Activated CD4-positive, alpha-beta memory T cell treated with anti-CD3 and anti-CD28 coated beads for 36 hours (primary cell): ENCODE data around the gene CLMN. TPM values are rescaled to one million over a fixed set of nuclear protein-coding genes. Genes with fewer than 3 reads are reported as not detected.

Experiments
- CTCF ChIA-PET: fragments of 350-600 bp; sonication (Branson Sonifier 250); formaldehyde crosslinking; loops from one replicate; lab custom pipeline; 2021; ENCODE audit warnings: antibody characterized with exemption, inconsistent platforms; lab: Charles Lee
- POLR2A ChIA-PET: fragments of 350-600 bp; sonication (Branson Sonifier 250); formaldehyde crosslinking; loops from one replicate; lab custom pipeline; 2021; ENCODE audit warnings: antibody characterized with exemption; lab: Charles Lee
- DNase-seq: peaks from one replicate; pipeline ENCODE4 v3.0.0-alpha.2; 2020
- H3K27ac Mint-ChIP-seq: one replicate; pipeline ENCODE4 v1.8.0; 2021; ENCODE audit warnings: mixed read lengths
- H3K27me3 Mint-ChIP-seq: one replicate; pipeline ENCODE4 v1.8.0; 2021; ENCODE audit warnings: mixed read lengths
- H3K36me3 Mint-ChIP-seq: one replicate; pipeline ENCODE4 v1.8.0; 2021; ENCODE audit warnings: mixed read lengths
- H3K4me1 Mint-ChIP-seq: one replicate; pipeline ENCODE4 v1.8.0; 2021; ENCODE audit warnings: low read depth, mixed read lengths
- H3K4me3 Mint-ChIP-seq: one replicate; pipeline ENCODE4 v1.8.0; 2021; ENCODE audit warnings: mild to moderate bottlenecking, mixed read lengths
- H3K9me3 Mint-ChIP-seq: one replicate; pipeline ENCODE4 v1.8.0; 2021; ENCODE audit warnings: mixed read lengths
- intact Hi-C: fragments of 100-400 bp; cut with micrococcal nuclease; formaldehyde crosslinking; loops from one replicate; pipeline ENCODE4 v1.15.1; 2023
- total RNA-seq, 2 experiments: library from RNA; stranded (reverse); gene quantifications; one replicate each; pipeline ENCODE4 v1.2.3, GENCODE V29; 2021

CLMN gene
- total RNA-seq, 2 experiments from 2014 or later, result 0.92 to 0.97 TPM

DNA sequence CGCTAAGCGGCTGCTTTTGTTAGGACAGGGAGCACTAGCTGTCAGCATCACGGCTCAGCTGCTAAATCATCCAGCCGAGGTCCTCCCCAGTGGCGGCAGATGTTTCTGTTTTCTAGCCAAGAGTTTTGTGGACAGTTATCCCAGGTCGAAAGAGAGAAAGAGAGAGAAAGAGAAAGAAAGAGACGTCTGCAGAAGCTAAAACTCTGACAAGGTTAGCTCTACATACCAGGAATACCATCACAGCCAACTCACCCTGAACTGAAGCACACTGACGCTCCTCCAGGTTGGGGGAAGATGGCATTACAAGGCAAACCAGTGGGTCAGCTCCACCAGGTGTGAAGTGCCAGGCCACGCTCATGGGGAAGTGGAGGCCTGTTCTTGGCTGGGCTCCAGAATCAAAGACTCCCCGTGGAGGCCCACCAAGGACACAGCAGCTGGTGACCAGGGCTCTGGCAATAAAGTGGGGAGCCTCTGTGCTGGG, 97.5 kb downstream of the CLMN start:
- H3K36me3 Mint-ChIP-seq, result no peaks in the 10 kb centered on the region
- no peaks in the 10 kb centered on the region for H3K9me3 Mint-ChIP-seq
- H3K27me3 Mint-ChIP-seq, result peaks cover 1% of the 10 kb centered on the region
- DNase-seq, result no peak
- intact Hi-C loops, result no loop called here
- H3K4me3 Mint-ChIP-seq, result no peak overlapping the region
- CTCF ChIA-PET, result no interaction called here
- POLR2A ChIA-PET, result no interaction called here
- no peaks in the 10 kb centered on the region for H3K4me1 Mint-ChIP-seq
- no peak overlapping the region for H3K27ac Mint-ChIP-seq

- intact Hi-C loops, result no loop called here
- POLR2A ChIA-PET, result no interaction called here
- Mint-ChIP-seq H3K36me3 (no peaks in the 10 kb centered on the region), H3K27me3 (peaks cover 1% of the 10 kb centered on the region), H3K4me1 (no peaks in the 10 kb centered on the region), H3K27ac (no peak overlapping the region), H3K4me3 (no peak overlapping the region), H3K9me3 (no peaks in the 10 kb centered on the region)
- CTCF ChIA-PET, result no interaction called here
- no peak for DNase-seq
Observed at GRCh38 chr14:95221531-95221930, 98.2 kb downstream of the CLMN start.

- POLR2A ChIA-PET, result no interaction called here
- Mint-ChIP-seq H3K36me3 (no peaks in the 10 kb centered on the region), H3K4me3 (no peak overlapping the region), H3K27ac (no peak overlapping the region), H3K9me3 (no peaks in the 10 kb centered on the region), H3K4me1 (no peaks in the 10 kb centered on the region), H3K27me3 (peaks cover 6% of the 10 kb centered on the region)
- intact Hi-C loops, result no loop called here
- DNase-seq, result no peak
- CTCF ChIA-PET, result no interaction called here
Observed at GRCh38 chr14:95220663-95221231, 99.0 kb downstream of the CLMN start.

DNA sequence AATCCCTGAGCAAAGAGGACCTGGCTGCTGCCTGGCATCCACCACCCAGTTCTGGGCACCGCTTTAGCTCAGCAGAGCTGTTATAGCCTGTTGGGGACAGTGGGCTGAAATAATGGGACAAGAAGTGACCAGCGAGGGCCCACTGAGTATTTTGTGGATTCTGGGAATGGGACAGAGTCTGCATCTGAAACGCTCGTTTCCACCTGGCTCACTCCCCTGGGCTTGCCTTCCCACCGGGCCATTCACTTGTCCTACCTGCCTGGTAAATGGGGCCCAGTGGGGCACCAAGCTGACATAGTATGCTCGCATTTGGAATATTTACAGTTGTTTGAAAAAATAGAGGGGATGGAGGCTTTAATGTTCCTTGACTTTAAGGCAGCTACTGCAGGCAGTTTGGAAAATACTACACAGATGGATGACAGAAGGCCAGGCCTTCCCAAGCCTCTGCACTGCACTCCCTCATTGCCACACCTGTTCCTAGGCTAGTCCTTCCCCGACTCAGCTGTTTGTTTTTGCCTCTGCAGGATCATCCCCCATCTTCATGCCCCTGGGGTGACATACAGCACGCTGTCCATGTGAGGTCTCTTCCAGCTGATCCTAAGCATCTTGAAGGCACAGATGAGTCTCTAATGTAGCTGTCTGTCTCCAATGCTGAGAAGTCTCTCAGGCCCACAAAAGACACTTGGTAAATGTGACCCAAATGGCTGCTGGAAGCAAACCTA, 101.1 kb downstream of the CLMN start:
- intact Hi-C loops, result no loop called here
- DNase-seq, result no peak
- Mint-ChIP-seq H3K9me3 (no peaks in the 10 kb centered on the region), H3K27ac (no peak overlapping the region), H3K4me3 (no peak overlapping the region), H3K36me3 (no peaks in the 10 kb centered on the region), H3K4me1 (no peaks in the 10 kb centered on the region), H3K27me3 (peaks cover 6% of the 10 kb centered on the region)
- POLR2A ChIA-PET, result no interaction called here
- CTCF ChIA-PET, result no interaction called here

GRCh38 chr14:95218006-95218405, 101.7 kb downstream of the CLMN start:
- H3K27me3 Mint-ChIP-seq, result peaks cover 6% of the 10 kb centered on the region
- intact Hi-C loops, result no loop called here
- DNase-seq, result no peak
- no peak overlapping the region for H3K4me3 Mint-ChIP-seq
- ChIA-PET CTCF (no interaction called here), POLR2A (no interaction called here)
- H3K27ac Mint-ChIP-seq, result no peak overlapping the region
- H3K36me3 Mint-ChIP-seq, result no peaks in the 10 kb centered on the region
- H3K4me1 Mint-ChIP-seq, result no peaks in the 10 kb centered on the region
- no peaks in the 10 kb centered on the region for H3K9me3 Mint-ChIP-seq

- ChIA-PET CTCF (no interaction called here), POLR2A (no interaction called here)
- no peak for DNase-seq
- H3K4me1 Mint-ChIP-seq, result no peaks in the 10 kb centered on the region
- H3K9me3 Mint-ChIP-seq, result no peaks in the 10 kb centered on the region
- H3K36me3 Mint-ChIP-seq, result no peaks in the 10 kb centered on the region
- no peak overlapping the region for H3K4me3 Mint-ChIP-seq
- no peak overlapping the region for H3K27ac Mint-ChIP-seq
- intact Hi-C loops, result no loop called here
- H3K27me3 Mint-ChIP-seq, result peaks cover 6% of the 10 kb centered on the region
Observed at GRCh38 chr14:95217391-95217900, 102.3 kb downstream of the CLMN start.

GRCh38 chr14:95216008-95216407, 103.7 kb downstream of the CLMN start:
- POLR2A ChIA-PET, result no interaction called here

DNA sequence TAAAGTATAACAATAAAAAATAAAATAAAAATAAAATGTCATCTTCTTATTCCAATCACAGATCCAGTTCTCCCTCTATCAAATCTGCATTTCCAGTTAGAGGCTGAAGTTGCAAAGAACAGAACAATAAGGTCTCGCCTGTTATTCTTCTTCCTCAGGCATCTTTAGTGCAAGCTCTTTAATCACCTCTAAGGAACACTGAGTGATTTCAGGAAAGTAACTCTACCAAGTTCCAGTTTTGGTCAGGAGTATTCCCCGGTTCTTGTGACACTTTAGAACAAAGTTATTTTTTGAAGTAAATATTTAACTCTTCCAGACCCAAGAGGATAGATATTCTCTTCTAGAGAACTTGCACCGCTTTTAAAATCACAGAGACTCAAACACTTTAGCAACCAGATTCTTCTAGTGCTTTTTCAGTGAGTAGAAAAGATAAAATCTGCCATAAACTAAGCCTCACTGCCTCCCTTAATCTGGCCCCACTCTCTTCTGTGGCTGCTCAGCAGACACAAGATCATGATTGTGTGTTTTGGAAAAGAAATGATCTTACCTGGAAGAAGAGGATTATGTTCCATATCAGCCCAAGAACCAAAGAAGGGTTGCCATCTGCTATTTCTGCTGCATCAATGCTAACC, 104.5 kb downstream of the CLMN start:
- ChIA-PET CTCF (no interaction called here), POLR2A (no interaction called here)
- no peaks in the 10 kb centered on the region for H3K4me1 Mint-ChIP-seq
- peaks cover 5% of the 10 kb centered on the region for H3K27me3 Mint-ChIP-seq
- no peak overlapping the region for H3K27ac Mint-ChIP-seq
- no peaks in the 10 kb centered on the region for H3K36me3 Mint-ChIP-seq
- no peaks in the 10 kb centered on the region for H3K9me3 Mint-ChIP-seq
- no peak overlapping the region for H3K4me3 Mint-ChIP-seq
- no peak for DNase-seq
- intact Hi-C loops, result no loop called here

More at GRCh38 chr14:95216008-95216407, 103.7 kb downstream of the CLMN start:
- Mint-ChIP-seq H3K36me3 (no peaks in the 10 kb centered on the region), H3K4me1 (no peaks in the 10 kb centered on the region), H3K27me3 (peaks cover 6% of the 10 kb centered on the region), H3K27ac (no peak overlapping the region), H3K9me3 (no peaks in the 10 kb centered on the region), H3K4me3 (no peak overlapping the region)
- intact Hi-C loops, result no loop called here
- CTCF ChIA-PET, result no interaction called here
- DNase-seq, result no peak

- ChIA-PET CTCF (no interaction called here), POLR2A (no interaction called here)
- H3K36me3 Mint-ChIP-seq, result no peaks in the 10 kb centered on the region
- no peaks in the 10 kb centered on the region for H3K4me1 Mint-ChIP-seq
- H3K27ac Mint-ChIP-seq, result no peak overlapping the region
- no peaks in the 10 kb centered on the region for H3K9me3 Mint-ChIP-seq
- H3K27me3 Mint-ChIP-seq, result peaks cover 5% of the 10 kb centered on the region
- intact Hi-C loops, result no loop called here
- no peak for DNase-seq
- H3K4me3 Mint-ChIP-seq, result no peak overlapping the region
Observed at GRCh38 chr14:95213774-95214173, 105.9 kb downstream of the CLMN start.

- no peaks in the 10 kb centered on the region for H3K36me3 Mint-ChIP-seq
- H3K9me3 Mint-ChIP-seq, result no peaks in the 10 kb centered on the region
- peaks cover 5% of the 10 kb centered on the region for H3K27me3 Mint-ChIP-seq
- intact Hi-C loops, result no loop called here
- H3K4me1 Mint-ChIP-seq, result no peaks in the 10 kb centered on the region
- POLR2A ChIA-PET, result no interaction called here
- H3K27ac Mint-ChIP-seq, result no peak overlapping the region
- no peak for DNase-seq
- no peak overlapping the region for H3K4me3 Mint-ChIP-seq
- CTCF ChIA-PET, result no interaction called here
Observed at GRCh38 chr14:95211721-95212504, 107.8 kb downstream of the CLMN start.

DNA sequence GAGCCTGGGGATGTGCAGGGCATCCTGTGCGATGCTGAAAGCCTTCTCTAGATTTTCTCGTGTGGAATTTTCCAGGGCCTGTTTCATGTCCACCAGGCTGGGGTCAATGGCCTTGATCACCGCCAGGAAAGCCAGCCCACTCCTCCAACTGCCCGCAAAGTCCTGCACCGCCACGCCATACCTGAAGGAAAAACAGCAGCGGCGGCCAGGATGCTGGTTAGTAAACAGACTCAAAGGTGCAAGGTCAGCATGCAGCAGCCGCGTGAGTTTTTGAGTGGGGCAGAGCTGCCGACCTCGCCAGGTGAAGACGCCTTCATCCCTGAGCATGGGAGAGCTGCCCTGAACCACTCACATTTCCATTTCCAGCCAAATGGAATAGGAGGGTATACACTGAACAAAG, 109.0 kb downstream of the CLMN start:
- ChIA-PET CTCF (no interaction called here), POLR2A (no interaction called here)
- Mint-ChIP-seq H3K4me3 (no peak overlapping the region), H3K4me1 (no peaks in the 10 kb centered on the region), H3K27ac (no peak overlapping the region), H3K9me3 (no peaks in the 10 kb centered on the region), H3K36me3 (no peaks in the 10 kb centered on the region), H3K27me3 (no peaks in the 10 kb centered on the region)
- intact Hi-C loops, result no loop called here
- DNase-seq, result no peak

DNA sequence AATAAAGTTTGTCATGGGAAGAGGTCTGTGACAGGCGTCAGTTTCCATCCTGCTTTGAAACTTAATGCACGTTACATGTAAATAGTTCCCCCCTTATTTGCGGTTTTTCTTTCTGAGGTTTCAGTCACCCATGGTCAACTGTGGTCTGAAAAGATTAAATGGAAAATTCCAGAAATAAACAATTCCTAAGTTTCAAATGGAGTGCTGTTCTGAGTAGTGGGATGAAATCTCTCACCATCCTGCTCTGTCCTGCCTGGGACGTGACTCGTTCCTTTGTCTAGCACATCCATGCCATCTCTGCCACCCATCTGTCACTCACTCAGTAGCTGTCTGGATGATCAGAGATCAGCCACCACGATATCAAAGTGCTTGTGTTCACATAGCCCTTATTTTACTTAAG, 111.1 kb downstream of the CLMN start:
- Mint-ChIP-seq H3K27ac (no peak overlapping the region), H3K9me3 (peaks cover 7% of the 10 kb centered on the region), H3K27me3 (peaks cover 8% of the 10 kb centered on the region), H3K36me3 (peaks cover 4% of the 10 kb centered on the region), H3K4me1 (no peaks in the 10 kb centered on the region), H3K4me3 (no peak overlapping the region)
- CTCF ChIA-PET, result no interaction called here
- intact Hi-C loops, result no loop called here
- DNase-seq, result no peak
- POLR2A ChIA-PET, result no interaction called here
